BE2C (cell line): ENCODE data around the gene S100P. TPM values are rescaled to one million over a fixed set of nuclear protein-coding genes. Genes with fewer than 3 reads are reported as not detected.
"Not testable (repeated sequence)": the region's sequence is repeated elsewhere in the genome, so short reads cannot be mapped to it uniquely, and the experiment has no call there.

Experiments
- DNase-seq: peaks from one replicate; pipeline ENCODE4 v3.0.0-alpha.2; 2020
- H3K27me3 ChIP-seq: fragments of 250-450 bp; sonication (Bioruptor Pico); 2 replicates; pipeline ENCODE4 v1.5.1; 2020; ENCODE audit warnings: mild to moderate bottlenecking
- H3K36me3 ChIP-seq: fragments of 250-450 bp; sonication (Bioruptor Pico); 2 replicates; pipeline ENCODE4 v1.5.1; 2020; ENCODE audit warnings: mild to moderate bottlenecking
- H3K4me1 ChIP-seq: fragments of 250-450 bp; sonication (Bioruptor Pico); 2 replicates; pipeline ENCODE4 v1.5.1; 2020
- H3K4me3 ChIP-seq: 2 replicates; pipeline ENCODE4 v1.5.1; 2011; ENCODE audit warnings: low read depth, low read length
- H3K9me3 ChIP-seq: fragments of 250-450 bp; sonication (Bioruptor Pico); 2 replicates; pipeline ENCODE4 v1.5.1; 2020
- polyA plus RNA-seq: library from polyadenylated mRNA; unstranded; fragments of >200 nt; gene quantifications from one replicate; pipeline ENCODE4 v1.2.1, GENCODE V29; 2012; ENCODE audit warnings: low read depth, missing spikeins; ENCODE audit not compliant: insufficient read length, insufficient read depth
- TF ChIP-seq, protein P1 (sequence below): IDR thresholded peaks from 2 replicates; pipeline ENCODE4 v1.5.1; 2012; ENCODE audit warnings: mild to moderate bottlenecking, low read depth, low read length

The S100P gene
- polyA plus RNA-seq: 10.8 TPM

DNA sequence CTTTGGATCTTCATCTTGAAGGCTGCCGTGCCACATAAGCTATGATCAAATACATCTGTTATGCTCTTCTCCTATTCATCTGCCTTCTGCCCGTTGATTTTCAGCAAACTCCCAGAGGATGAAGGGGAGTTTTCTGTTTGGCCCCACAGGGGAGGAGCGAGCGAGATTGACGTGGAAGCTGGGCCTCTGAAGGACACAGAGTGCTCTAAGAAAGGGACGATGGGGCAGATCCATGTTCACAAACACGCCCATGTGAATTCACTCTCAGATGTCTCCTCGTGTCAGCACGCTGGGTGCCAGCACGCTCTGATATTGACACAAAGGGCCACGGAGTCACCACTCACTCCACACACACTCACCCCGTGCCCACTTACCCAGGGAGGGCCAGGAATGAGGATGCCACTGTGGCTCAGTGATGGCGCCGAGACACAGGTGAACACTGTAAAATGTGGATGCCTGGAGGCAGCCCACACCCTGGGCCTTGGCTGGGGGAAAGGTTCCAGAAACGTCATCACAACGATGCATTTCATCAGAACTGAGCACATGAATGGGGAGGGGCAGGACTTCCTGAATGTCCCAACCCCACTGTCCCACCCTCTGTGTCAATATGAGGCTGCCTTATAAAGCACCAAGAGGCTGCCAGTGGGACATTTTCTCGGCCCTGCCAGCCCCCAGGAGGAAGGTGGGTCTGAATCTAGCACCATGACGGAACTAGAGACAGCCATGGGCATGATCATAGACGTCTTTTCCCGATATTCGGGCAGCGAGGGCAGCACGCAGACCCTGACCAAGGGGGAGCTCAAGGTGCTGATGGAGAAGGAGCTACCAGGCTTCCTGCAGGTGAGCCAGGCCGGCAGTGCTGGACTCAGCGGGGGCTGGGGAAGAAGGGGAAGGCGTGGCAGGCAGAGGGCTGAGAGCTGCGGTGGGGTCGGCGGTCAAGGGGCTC, at the start of gene S100P:
S100P (plus strand) TSS at position 648 of the 946 bp plus-strand sequence; CDS start at position 703, 55 bp downstream.
- DNase-seq: no peak
- TF ChIP-seq, protein P1, sequence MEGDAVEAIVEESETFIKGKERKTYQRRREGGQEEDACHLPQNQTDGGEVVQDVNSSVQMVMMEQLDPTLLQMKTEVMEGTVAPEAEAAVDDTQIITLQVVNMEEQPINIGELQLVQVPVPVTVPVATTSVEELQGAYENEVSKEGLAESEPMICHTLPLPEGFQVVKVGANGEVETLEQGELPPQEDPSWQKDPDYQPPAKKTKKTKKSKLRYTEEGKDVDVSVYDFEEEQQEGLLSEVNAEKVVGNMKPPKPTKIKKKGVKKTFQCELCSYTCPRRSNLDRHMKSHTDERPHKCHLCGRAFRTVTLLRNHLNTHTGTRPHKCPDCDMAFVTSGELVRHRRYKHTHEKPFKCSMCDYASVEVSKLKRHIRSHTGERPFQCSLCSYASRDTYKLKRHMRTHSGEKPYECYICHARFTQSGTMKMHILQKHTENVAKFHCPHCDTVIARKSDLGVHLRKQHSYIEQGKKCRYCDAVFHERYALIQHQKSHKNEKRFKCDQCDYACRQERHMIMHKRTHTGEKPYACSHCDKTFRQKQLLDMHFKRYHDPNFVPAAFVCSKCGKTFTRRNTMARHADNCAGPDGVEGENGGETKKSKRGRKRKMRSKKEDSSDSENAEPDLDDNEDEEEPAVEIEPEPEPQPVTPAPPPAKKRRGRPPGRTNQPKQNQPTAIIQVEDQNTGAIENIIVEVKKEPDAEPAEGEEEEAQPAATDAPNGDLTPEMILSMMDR: no peak
- H3K4me3 ChIP-seq: no peak within 1 kb of the TSS
- no peaks in the 10 kb centered on the region for H3K9me3 ChIP-seq
- no peaks in the 10 kb centered on the region for H3K27me3 ChIP-seq
- peaks cover 31% of the 10 kb centered on the region for H3K4me1 ChIP-seq
- H3K36me3 ChIP-seq: no peaks in the 10 kb centered on the region; the same call in 1 of the 2 replicates

DNA sequence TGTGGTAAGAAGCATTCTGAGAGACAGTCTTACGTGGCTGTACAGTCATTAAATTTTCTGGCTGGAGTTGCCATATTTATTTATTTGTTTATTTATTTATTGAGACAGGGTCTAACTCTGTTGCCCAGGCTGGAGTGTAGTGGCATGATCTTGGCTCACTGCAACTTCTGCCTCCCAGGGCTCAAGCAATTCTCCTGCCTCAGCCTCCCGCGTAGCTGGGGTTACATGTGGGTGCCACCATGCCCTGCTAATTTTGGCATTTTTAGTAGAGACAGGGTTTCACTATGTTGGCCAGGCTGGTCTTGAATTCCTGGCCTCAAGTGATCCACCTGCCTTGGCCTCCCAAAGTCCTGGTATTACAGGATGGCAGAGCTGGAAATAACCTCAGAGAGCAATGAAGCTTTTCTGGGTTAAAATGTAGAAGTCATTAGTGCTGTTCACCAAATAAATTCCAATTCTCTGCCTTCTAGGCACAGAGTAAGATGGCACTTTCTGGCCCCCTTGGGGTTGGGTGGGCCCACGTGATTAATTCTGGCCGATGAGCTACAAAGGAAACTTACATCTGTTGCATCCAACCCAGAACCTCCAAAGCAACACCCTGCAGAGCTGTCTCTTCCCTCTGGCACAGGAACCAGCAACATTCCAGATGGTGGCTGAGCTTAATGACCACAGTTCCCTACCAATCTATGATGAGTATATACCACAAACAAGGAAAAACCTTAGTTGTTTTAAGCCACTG, 48.7 kb upstream of the S100P start:
- Histone ChIP-seq H3K4me1 (no peaks in the 10 kb centered on the region), H3K27me3 (no peaks in the 10 kb centered on the region), H3K9me3 (no peaks in the 10 kb centered on the region), H3K36me3 (peaks cover 17% of the 10 kb centered on the region), H3K4me3 (no peak overlapping the region)
- no peak for DNase-seq
- TF ChIP-seq, protein P1: no peak

DNA sequence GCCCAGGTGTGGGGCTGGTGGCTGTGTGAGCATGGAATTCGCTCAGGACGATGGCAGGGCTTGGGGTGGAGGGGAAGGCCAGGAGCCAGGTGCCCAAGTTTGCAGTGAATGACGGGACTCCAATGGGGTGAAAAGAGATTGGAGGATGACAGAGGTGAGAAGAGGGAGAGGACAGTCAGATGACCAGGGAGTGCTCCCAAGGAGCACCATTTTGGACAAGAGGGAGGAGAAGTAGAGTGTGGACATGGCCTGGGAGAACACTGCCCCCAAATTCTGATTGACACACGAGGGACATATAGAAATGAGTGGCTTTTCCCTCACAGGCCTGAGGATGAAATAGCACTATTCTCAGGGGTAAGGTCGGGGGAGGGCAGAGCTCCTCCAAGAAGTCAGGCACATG, 46.5 kb upstream of the S100P start:
- H3K4me3 ChIP-seq: no peak overlapping the region
- H3K27me3 ChIP-seq: no peaks in the 10 kb centered on the region
- TF ChIP-seq, protein P1: no peak

DNA sequence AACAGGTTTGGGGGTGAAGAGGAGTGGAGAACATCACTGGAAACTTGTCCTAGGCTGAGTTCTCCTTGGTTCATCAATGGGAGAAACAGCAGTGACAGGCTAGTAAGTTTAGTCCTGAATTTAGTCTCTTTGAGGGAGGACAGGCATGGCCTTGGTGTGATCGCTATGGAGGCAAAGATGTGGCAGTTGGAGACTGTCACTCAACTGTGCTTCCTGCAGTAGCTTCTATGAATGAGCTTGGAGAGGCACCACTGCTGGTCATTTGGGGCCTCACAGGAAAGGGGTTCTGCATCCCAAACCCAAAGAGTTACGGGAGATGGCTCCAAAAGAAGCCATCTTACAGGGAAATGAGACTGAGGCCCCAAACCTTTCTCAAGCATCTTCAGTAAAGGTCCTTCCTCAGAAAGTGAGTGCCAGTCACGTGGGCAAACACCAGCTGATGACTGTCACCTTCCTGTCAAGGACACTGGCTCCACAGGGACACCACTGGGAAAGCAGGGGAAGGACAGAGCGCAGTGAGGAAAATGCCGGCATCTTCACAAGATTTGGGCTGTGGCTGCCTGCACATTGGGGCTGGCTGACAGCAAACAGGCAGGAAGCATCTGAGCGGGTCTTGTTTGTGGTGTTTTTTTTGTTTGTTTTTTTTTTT, 46.0 kb upstream of the S100P start:
- TF ChIP-seq, protein P1: no peak
- no peaks in the 10 kb centered on the region for H3K4me1 ChIP-seq

More for the DNA sequence above, 46.5 kb upstream of the S100P start:
- H3K4me1 ChIP-seq: no peaks in the 10 kb centered on the region
- H3K9me3 ChIP-seq: no peaks in the 10 kb centered on the region
- no peak for DNase-seq
- H3K36me3 ChIP-seq: peaks cover 8% of the 10 kb centered on the region

DNA sequence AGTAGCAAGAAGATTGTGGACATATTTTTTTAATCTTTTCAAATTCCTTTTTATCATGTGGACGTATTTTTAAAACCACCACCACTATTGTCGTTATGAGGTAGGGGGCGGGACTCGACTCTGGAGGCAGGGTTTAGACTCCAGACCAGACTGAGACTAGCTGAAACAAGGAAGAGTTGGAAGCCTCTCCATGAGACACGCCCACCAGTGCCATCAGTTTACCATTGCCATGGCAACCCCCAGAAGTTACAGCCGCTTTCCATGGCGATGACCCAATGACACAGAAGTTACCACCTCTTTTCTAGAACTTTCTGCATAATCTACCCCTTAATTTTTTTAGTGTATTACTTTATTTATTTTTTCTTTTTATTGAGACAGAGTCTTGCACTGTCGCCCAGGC, 44.5 kb upstream of the S100P start:
- H3K36me3 ChIP-seq: no peaks in the 10 kb centered on the region
- no peak overlapping the region for H3K4me3 ChIP-seq
- no peaks in the 10 kb centered on the region for H3K4me1 ChIP-seq
- DNase-seq: no peak
- no peaks in the 10 kb centered on the region for H3K9me3 ChIP-seq
- H3K27me3 ChIP-seq: no peaks in the 10 kb centered on the region
- TF ChIP-seq, protein P1: no peak

More for the DNA sequence above, 46.0 kb upstream of the S100P start:
- Histone ChIP-seq H3K36me3 (peaks cover 2% of the 10 kb centered on the region), H3K9me3 (no peaks in the 10 kb centered on the region), H3K27me3 (no peaks in the 10 kb centered on the region), H3K4me3 (no peak overlapping the region)
- no peak for DNase-seq

DNA sequence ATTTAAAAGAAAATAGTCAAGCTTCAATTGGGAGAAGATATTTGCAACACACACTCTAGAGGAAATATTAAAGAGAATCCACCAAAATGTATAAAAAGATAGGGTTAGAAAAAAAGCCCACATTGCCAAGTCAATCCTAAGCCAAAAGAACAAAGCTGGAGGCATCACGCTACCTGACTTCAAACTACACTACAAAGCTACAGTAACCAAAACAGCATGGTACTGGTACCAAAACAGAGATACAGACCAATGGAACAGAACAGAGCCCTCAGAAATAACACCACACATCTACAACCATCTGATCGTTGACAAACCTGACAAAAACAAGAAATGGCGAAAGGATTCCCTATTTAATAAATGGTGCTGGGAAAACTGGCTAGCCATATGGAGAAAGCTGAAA, 39.5 kb upstream of the S100P start:
- H3K4me1 ChIP-seq, H3K4me3 ChIP-seq, DNase-seq, H3K36me3 ChIP-seq, H3K9me3 ChIP-seq, H3K27me3 ChIP-seq: not testable (repeated sequence)

DNA sequence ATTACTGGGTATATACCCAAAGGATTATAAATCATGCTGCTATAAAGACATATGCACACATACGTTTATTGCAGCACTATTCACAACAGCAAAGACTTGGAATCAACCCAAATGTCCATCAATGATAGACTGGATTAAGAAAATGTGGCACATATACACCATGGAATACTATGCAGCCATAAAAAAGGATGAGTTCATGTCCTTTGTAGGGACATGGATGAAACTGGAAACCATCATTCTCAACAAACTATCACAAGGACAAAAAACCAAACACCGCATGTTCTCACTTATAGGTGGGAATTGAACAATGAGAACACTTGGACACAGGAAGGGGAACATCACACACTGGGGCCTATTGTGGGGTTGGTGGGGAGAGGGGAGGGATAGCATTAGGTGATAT, 38.4 kb upstream of the S100P start:
- H3K4me1 ChIP-seq, H3K27me3 ChIP-seq, H3K4me3 ChIP-seq, H3K9me3 ChIP-seq, H3K36me3 ChIP-seq, DNase-seq: not testable (repeated sequence)
